HL-60 (cell line): Measurements from ENCODE around the gene CCDC71L.

ENCODE experiments used
- GABPA ChIP-seq: IDR thresholded peaks from 2 replicates; pipeline ENCODE4 v1.6.1; 2012; ENCODE audit warnings: low read depth
- POLR2AphosphoS5 ChIP-seq: IDR thresholded peaks from 2 replicates; pipeline ENCODE4 v1.6.1; 2012; ENCODE audit warnings: low read depth
- TF ChIP-seq, protein P1 (sequence below): IDR thresholded peaks from one replicate; pipeline ENCODE4 v1.5.1; 2011; ENCODE audit warnings: low read length, control low read depth, inconsistent platforms; ENCODE audit not compliant: insufficient read depth

DNA sequence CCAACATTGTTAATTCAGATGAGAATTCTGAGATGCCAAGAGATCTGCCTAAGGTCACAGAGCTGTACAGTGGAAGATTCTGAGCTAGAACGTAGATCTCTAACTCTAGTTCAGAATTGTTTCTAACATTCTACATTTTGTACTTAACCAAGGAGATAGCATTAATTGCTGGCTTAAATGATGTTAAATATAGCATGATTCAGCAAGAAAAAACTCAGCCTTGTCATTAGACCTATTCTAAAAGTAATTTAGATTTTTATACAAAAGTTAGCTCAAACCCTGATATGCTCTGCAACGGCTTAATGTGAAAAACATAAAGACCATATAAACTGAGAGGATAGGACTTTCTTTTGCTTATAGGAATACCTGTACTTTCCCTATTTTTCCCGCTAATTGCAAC, 3.4 kb upstream of the CCDC71L start:
- TF ChIP-seq, protein P1, sequence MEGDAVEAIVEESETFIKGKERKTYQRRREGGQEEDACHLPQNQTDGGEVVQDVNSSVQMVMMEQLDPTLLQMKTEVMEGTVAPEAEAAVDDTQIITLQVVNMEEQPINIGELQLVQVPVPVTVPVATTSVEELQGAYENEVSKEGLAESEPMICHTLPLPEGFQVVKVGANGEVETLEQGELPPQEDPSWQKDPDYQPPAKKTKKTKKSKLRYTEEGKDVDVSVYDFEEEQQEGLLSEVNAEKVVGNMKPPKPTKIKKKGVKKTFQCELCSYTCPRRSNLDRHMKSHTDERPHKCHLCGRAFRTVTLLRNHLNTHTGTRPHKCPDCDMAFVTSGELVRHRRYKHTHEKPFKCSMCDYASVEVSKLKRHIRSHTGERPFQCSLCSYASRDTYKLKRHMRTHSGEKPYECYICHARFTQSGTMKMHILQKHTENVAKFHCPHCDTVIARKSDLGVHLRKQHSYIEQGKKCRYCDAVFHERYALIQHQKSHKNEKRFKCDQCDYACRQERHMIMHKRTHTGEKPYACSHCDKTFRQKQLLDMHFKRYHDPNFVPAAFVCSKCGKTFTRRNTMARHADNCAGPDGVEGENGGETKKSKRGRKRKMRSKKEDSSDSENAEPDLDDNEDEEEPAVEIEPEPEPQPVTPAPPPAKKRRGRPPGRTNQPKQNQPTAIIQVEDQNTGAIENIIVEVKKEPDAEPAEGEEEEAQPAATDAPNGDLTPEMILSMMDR = no peak
- no peak for TF ChIP-seq POLR2AphosphoS5
- no peak for TF ChIP-seq GABPA
